Activated CD4-positive, alpha-beta T cell treated with anti-CD3 and anti-CD28 coated beads for 24 hours (primary cell): ENCODE data around the gene PEX11G.

Experiments used
- DNase-seq, 2 donors: peaks; one replicate each; pipeline ENCODE4 v3.0.0-alpha.2; 2020; ENCODE audit warnings: low read depth in 2 of 2

PEX11G gene

GRCh38 chr19:7521551-7522071 is 32.8 kb upstream of the PEX11G start:
- no peak for DNase-seq

GRCh38 chr19:7520131-7521051 is 31.6 kb upstream of the PEX11G start:
- DNase-seq, result no peak

DNA sequence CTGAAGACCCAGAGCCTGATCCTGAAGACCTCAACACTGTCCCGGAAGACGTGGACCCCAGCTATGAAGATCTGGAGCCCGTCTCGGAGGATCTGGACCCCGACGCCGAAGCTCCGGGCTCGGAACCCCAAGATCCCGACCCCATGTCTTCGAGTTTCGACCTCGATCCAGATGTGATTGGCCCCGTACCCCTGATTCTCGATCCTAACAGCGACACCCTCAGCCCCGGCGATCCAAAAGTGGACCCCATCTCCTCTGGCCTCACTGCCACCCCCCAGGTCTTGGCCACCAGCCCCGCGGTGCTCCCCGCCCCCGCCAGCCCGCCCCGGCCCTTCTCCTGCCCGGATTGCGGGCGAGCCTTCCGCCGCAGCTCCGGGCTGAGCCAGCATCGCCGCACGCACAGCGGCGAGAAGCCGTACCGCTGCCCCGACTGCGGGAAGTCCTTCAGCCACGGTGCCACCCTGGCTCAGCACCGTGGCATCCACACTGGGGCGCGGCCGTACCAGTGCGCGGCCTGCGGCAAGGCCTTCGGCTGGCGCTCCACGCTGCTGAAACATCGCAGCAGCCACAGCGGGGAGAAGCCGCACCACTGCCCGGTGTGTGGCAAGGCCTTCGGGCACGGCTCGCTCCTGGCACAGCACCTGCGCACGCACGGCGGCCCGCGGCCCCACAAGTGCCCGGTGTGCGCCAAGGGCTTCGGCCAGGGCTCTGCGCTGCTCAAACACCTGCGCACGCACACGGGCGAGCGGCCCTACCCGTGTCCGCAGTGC is 30.7 kb upstream of the PEX11G start:
- no peak for DNase-seq

DNA sequence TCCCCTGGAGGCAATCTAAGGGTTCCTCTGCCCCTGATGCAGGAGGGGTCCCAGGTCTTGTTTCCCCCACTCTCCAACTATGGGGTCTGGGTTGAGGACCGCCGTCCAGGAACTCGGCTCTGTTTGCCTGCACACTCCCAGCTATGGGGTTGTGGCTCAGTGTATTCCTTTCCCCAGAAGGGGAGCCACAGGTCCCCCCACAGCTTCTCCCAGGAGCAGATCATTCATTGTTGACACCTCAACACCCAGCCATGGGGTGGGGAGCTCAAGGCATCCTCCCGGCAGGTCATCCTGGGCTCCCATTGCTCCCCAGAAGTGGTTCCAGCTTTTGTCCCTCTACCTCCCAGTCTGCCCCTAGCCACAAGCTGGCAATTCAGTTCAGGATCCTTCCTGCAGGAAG is 28.0 kb upstream of the PEX11G start:
- no peak for DNase-seq

DNA sequence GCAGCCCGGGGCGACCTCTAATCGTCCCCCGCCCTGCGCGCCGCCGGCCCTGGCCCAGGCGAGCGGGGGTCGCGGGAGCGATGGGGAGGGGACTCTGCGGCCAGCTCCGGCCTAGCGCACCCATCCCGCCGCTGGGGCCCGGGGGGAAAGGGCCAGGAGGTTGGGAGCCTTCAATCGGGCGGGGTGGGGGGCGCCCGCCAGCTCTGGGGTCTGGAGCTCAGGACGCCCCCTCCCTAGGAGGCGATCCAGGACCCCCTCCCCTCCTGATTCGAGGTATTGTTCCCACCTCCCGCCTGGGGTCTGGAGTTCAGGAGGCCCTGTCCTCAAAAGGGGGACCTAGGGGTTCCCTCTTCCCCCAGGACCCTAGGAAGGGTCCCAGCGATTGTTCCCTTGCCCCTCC is 27.5 kb upstream of the PEX11G start:
- DNase-seq, result no peak

- DNase-seq, result peak in 1 of 2 donors; percentile 25
Observed at GRCh38 chr19:7515645-7516151, 26.9 kb upstream of the PEX11G start, which contains the start of gene ZNF358. Gene ZNF358 (plus strand): TSS chr19:7516103. CDS start chr19:7519243, 3,140 bp downstream.

GRCh38 chr19:7515110-7515644 is 26.3 kb upstream of the PEX11G start:
- DNase-seq, result no peak

- no peak for DNase-seq
Observed at GRCh38 chr19:7513809-7514642, 25.2 kb upstream of the PEX11G start.

- DNase-seq, result no peak
Observed at GRCh38 chr19:7512400-7512851, 23.6 kb upstream of the PEX11G start.

GRCh38 chr19:7509625-7510024 is 20.8 kb upstream of the PEX11G start:
- DNase-seq, result no peak

GRCh38 chr19:7507884-7508283 is 19.0 kb upstream of the PEX11G start:
- no peak for DNase-seq

- peak in 1 of 2 donors; percentile 43 for DNase-seq
Observed at GRCh38 chr19:7506385-7507328, 17.8 kb upstream of the PEX11G start.

DNA sequence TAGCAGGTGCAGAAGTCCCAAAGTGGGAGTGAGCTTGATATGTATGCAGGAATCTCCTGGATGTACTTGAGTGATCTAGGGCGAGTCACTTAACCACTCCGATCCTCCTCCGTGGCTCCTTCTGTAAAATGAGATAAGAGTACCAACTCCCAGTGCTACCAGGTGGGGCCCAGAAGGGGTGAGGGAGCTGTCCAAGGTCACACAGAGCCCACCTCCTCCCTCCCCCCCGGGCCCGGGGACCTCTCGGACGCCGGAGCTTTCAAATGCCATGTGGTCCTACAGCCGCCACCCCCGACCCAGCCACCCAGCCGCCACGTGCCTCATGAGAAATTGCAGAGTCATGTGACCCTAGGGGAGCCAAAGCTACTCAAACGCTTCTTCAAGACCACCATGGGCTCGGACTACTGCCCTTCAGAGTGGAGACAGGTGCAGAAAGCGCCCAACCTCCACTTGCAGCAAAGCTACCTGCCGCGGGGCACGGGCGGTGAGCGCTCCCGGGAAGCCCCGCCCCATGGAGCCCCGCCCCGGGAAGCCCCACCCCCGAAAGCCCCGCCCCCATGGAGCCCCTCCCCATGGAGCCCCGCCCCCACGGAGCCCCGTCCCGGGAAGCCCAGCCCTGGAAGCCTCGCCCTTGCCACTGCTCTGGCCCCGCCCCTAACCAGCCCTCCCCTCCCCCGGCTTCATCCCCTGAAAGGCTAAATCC is 17.0 kb upstream of the PEX11G start:
- DNase-seq, result no peak

DNA sequence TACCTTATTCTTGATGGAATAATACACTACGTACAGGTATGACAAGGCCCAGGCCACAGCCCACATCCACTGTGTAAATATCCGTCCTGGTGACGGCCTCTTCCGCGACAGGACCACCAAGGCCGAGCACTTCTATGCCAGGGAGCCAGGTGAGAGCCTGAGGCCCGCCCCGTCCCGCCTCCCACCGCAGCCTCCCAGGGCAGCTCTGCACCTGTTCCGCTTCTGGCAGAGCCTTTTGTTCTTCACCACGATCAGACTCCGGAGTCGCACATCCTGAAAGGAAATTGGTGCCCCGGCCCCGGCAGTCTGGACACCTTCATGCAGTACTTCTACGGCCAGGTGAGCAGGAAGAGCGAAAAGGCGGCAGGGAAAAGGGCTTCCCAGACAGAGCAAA is 16.4 kb upstream of the PEX11G start:
- DNase-seq, result no peak

DNA sequence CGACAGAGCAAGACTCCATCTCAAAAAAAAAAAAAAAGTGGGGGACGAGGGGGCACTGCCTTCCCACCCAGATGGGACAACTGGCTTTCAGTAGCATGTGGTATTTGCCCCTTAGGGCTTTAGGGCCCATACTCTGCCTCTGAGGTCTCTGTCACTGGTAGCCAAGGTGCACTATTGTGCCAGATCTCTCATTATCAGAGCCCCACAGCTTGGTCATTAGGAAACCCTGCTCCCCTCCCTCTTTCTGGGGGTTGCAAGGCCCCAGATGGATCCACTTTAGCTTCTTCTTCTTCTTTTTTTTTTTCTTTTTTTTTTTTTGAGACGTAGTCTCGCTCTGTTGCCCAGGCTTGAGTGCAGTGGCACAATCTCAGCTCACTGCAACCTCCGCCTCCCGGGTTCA is 15.8 kb upstream of the PEX11G start:
- no peak for DNase-seq

DNA sequence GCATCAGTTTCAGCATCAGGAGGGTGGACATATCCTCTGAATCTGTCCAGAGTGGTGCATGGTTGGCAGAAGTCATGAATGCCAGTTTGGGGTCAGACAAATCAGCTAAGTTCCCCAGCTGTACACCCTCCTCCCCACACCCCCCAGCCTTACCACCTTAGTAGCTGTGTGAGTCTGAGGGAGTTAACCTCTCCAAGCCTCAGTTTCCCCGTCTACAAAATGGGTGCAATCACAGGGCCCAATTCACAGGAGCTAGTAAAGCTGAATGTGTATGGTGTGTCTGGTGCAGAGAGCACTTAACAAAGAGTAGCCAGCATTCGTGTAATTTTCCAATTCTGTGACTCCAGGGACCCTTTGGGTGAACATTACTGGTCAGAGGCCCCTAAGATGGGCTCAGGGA is 13.7 kb upstream of the PEX11G start:
- DNase-seq, result no peak

- peak; percentile 27 to 55 for DNase-seq
Observed at GRCh38 chr19:7500811-7501450, 12.1 kb upstream of the PEX11G start.

DNA sequence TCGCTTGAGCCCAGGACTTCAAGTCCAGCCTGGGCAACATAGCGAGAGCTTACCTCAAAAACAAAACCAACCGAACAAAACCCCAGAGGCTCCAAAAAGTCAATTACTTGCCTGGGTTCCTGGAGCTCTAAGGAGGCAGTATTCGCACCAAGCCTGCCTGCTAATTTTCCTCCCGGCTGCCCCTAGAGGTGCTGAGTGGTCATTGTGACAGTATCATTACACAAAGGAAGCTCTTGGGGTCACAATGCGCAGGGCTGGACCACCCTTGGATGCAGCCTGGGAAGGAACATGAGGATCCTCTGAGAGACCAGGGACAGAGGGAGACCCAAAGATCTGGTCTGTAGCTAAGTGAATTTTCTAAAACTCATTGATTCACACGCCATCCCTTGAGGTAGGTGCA is 8.5 kb upstream of the PEX11G start:
- no peak for DNase-seq
